HG02885 (cell line): ENCODE measurements around the gene MAGEA6.
"Not testable (repeated sequence)": the region's sequence is repeated elsewhere in the genome, so short reads cannot be mapped to it uniquely, and the experiment has no call there.

Experiments
- ATAC-seq: cut with Tn5 transposase; IDR thresholded peaks from one replicate; pipeline ENCODE4 v1.9.1; 2021; ENCODE audit warnings: mild to moderate bottlenecking; ENCODE audit not compliant: unreplicated experiment, poor library complexity

The MAGEA6 gene, protein sequence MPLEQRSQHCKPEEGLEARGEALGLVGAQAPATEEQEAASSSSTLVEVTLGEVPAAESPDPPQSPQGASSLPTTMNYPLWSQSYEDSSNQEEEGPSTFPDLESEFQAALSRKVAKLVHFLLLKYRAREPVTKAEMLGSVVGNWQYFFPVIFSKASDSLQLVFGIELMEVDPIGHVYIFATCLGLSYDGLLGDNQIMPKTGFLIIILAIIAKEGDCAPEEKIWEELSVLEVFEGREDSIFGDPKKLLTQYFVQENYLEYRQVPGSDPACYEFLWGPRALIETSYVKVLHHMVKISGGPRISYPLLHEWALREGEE

DNA sequence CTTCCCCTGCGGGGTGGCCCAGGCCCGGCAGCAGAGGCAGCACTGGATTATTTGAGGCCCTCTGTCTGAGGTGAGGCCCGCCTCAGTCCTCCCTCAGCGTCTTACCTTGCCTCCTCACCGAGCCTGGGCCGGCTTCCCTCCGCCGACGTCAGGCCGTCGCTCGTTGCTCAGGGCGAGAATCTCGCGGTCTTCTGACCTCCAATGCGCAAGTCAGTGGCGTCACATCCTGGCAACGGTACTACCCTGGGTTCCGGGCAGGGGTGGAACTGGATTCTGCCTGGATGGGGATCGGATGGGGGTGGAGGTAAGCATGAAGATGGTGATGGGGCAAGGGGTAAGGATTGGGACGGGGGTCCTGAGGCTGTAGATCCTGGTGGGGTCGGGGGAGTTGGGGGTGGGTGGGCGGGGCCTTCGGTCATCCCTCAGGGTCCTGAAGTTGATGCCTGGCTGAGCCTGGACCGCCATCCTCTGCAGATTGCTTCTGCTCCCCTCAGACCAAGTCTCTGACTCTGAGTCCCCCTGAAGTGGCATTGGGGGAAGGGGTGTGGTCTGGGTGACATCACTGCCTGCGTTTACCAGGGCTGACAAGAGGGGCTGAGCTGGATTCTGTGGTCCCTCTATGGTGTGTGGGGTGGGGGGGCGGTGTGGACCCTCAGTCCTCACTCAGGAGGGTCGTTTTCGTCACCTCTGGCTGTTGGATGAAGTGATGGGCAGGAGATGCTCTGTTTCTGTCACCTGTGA, at the start of gene MAGEA6:
Gene MAGEA6, minus strand, starts transcription at position 141 of the 741 bp plus-strand sequence. CDS start 2,039 bp downstream, outside the sequence.
- ATAC-seq = not testable (repeated sequence)

DNA sequence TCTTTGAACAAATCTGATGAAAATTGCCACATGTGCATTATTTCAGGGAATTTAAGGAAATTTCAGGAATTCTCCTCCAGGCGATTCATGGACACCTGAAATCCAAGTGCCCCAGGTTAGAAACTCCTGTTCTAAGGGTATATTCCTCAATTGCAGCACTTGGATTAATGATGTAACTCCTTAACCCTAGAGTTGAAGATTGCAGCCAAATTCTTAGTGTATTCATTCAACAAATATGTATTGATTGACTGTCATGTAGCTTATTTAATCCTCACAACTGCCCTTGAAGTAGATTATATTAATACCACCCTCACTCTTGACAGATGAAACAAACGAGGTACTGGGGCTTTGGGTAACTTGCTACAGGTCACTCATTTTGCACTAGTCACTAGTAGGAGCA, 49.8 kb upstream of the MAGEA6 start:
- no peak for ATAC-seq

DNA sequence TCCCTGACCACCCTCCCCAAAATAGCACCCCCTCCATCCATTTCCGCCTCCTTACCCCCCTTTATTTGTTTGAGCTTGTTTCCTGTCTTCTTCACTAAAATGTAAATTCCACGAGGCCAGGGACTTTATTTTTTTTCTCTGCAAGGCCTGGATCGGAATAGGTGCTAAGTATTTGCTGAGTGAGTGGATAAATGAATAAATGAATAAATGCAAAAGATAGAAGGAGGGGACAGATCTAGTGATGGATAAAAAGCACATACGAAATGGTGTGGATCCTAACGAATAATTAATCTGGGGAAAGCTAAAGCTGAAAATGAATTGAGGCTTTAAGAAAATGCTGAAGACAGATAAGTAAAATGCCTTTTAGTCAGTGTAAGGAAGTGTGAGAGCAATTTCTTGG, 48.9 kb upstream of the MAGEA6 start:
- ATAC-seq = no peak

DNA sequence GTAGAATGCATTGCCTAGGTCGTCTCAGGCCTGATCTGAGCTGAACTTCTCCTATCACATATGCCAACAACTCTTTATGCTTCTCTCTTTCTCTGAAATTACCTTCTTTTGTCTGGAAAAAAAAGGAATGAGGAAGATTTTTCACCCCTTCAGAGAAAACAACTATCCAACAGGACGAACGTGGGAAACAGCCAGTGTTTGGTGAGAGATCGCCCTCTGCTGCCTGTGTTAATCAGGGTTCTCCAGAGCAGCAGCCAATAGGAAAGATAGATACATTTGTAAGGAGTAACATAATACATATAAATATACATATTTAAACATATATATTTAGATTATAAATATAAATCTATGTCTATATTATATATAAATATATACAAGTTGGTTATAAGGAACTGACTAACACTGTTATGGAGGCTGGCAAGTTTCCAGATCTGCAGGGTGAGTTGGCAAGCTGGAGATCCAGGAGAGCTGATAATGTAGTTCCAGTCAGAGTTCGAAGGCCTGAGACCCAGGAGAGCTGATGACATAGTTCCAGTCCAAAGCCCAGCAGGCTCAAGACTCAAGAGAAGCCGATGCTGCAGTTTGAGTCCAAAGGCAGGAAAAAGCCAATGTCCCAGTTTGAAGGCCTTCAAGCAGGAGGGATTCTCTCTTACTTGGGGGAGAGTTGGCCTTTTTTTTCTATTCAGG, 47.7 kb upstream of the MAGEA6 start:
- no peak for ATAC-seq

DNA sequence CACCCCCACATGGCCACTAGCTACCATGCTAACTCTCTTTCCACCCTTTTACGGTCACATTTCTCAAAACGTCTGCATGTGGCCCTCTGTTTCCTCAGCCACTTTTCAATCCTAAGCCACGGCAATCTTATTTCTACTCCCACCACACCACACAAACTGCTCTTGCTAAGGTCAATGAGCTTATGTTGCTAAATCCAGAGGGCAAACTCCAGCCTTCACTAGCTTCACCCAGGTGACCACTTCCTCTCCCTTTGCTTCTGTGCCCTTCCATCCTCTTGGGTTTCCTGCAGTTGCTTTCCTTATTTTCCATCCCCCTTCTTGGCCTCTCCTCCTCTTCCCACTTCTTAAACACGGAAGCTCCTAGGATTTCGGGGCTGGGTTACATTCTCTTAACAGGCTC, 44.6 kb upstream of the MAGEA6 start:
- ATAC-seq = no peak

DNA sequence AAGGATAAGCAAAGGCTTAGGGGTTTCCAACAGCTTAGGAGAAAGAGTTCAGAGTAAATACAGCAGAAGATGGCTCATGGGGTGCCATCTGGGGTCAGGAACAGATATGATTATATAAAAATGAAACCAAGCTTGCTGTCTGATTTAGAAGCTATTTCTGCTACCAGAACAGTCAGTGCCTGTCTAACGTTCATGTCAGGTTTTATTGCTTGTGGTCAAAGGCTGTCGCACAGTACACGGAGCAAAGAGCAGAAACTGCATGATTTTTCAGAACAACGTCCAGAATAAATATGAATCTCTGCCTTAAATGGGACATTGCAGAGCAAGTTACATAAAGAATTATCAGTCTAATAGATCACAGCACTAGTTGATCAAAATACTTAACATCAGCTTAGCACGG, 43.7 kb upstream of the MAGEA6 start:
- ATAC-seq = no peak

DNA sequence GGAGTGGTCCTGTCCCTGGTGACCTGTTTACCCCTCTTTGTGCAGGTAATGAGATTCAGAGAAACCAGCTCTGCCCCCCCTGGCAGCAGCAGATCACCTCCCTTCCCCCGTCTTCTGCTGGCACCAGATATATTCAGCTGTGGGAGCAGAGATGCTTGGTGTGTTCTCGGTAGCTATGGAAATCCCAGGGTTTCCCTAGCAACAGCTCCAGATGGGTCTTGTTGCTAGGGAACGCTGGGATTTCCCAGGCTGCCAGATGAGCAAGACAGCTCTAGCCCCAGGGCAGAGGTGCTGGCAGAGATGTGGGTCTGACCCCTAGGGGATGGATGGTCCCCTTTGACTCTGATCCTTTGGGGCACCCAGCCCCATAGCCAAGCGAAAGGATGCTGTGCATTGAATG, 40.9 kb upstream of the MAGEA6 start:
- no peak for ATAC-seq

DNA sequence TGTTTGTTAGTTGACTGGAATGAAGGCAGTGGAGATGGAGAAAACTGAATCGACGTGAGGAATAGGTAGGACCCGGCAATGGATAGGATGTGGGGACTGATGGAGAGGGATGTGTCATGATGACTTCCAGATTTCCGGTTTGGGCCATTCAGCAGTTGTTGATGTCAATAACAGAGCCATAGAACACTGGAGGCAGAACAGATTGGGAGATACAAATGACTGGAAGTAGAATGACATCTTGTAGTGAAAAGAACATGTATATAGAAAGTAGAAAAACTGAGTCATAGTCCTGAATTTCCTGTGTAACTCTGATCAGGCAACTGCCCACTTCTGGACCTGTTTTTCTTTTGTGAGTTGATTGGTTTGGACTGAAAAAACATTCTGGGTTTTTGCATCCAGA, 36.5 kb upstream of the MAGEA6 start:
- no peak for ATAC-seq

DNA sequence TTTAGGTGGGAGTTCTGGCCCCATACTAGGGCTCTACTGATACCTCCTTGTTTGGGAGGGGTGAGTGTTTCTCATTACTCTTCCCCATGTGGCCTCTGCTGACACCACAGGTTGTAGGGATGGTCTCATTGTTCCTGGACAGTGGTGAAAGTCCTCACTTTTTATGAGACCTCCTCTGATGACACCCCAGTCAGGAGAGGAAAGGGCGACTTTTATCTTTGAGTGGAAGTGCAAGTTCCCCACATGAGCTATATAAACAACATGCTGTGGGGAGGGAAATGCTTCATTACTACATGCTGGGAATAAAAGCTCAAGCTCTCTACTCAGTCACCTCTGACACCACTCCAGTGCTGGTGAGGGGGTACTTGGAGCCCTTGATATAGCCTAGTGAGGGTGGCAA, 29.5 kb upstream of the MAGEA6 start:
- no peak for ATAC-seq

DNA sequence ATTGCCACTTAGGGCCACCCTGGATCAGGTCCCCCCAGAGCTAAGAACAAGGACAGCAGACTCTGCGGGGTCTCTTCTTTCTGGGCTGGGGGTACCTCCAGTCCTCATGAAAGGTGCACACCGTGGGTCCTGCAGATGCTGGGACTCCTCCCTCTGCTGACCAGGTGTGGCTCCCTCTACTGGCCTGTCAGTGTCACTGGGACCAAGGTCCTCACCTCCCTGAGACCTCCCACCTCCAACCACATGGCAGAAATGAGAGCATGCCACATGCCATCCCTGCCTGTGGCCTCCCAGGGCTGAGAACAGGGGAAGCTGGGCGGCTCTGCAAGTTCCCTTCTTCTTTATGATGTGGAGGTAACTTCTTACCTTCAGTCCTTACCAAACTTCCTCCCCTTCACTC, 17.6 kb upstream of the MAGEA6 start:
- ATAC-seq = peak; percentile 90

DNA sequence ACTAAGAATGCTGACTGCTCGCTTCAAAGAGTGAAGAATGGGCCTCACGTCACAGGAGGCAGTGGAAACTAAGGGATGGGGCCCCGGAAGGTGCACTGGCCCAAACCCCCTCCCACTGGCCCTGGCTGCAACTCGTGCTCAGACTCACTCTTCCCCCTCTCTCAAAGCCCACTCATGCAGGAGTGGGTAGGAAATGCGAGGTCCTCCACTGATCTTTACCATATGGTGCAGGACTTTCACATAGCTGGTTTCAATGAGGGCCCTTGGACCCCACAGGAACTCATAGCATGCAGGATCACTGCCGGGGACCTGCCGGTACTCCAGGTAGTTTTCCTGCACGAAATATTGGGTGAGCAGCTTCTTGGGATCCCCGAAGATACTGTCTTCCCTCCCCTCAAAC, 2.9 kb downstream of the MAGEA6 start:
- not testable (repeated sequence) for ATAC-seq

DNA sequence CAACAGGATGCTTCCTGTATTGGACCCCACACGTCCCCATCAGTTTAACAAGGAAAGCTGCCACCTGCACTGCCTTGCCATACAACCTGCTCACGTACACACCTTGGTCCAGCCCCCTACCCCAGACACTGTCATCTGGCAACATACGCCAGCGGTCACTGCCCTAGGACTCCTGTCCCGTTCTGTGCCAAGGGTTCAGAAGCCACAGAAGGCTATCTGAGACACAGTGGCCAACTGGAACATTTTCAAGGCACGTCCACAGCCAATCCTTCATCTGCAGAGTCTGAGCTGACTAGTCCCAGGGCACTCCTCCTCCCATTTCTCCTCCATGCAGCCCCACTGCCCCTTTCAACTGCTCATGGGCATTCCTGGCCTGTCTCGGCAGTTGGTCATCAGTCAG, 7.9 kb downstream of the MAGEA6 start:
- not testable (repeated sequence) for ATAC-seq

DNA sequence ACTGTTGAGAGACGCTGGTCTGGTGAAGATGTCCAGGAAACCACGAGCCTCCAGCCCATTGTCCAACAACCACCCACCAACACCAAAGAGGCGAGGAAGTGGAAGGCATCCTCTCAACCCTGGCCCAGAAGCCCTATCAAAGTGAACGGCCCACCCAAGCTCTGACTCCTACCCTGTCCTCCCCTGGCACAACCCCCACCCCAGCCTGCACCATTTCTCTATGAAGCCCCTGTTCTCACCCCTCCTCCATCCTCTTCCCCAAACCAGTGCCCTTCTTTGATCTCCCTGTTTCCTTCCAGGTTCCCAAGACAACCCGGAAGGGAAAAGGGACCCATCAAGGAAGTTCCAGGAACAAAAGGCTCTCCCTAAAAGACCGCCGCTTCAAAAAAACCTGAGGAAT, 9.9 kb downstream of the MAGEA6 start:
- ATAC-seq = not testable (repeated sequence)

DNA sequence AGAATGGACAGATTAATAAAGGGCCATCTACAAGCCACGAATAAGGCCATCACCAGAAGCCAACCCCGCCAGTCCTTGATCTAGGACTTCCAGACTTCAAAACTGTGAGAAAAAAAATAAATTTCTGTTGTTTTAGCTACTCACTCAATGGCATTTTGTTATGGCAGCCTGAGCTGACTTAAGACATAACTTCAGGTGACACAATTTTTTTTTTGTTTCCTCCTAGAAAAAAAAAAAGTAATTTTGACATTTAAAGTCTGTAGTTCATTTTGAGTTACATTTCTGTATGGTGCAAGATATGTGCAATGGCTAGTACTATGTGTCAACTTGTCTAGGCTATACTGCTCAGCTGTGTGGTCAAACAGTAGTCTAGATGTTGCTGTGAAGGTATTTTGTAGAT, 10.6 kb downstream of the MAGEA6 start, which contains the start of gene CSAG3:
Gene CSAG3, plus strand, starts transcription at position 301 of the 400 bp plus-strand sequence.
- not testable (repeated sequence) for ATAC-seq

DNA sequence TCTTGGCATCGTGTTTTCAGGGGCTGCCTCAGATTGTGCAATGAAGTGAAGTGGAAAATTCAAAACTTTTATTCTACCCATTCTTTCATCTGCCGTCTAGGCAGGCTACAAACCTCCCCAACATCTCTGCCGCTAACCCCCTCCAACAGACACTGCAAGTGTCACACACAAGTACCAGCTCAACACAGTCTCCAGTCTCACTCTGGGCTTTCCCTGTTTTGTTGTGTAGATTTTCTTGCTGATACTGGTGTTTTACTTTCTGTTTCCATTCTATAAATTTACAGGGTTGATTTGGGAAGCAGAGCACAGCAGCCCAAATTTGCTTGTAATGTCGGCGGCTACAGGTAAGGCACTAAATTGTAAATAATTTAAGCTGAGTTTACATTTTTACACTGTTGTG, 14.6 kb downstream of the MAGEA6 start:
- not testable (repeated sequence) for ATAC-seq

DNA sequence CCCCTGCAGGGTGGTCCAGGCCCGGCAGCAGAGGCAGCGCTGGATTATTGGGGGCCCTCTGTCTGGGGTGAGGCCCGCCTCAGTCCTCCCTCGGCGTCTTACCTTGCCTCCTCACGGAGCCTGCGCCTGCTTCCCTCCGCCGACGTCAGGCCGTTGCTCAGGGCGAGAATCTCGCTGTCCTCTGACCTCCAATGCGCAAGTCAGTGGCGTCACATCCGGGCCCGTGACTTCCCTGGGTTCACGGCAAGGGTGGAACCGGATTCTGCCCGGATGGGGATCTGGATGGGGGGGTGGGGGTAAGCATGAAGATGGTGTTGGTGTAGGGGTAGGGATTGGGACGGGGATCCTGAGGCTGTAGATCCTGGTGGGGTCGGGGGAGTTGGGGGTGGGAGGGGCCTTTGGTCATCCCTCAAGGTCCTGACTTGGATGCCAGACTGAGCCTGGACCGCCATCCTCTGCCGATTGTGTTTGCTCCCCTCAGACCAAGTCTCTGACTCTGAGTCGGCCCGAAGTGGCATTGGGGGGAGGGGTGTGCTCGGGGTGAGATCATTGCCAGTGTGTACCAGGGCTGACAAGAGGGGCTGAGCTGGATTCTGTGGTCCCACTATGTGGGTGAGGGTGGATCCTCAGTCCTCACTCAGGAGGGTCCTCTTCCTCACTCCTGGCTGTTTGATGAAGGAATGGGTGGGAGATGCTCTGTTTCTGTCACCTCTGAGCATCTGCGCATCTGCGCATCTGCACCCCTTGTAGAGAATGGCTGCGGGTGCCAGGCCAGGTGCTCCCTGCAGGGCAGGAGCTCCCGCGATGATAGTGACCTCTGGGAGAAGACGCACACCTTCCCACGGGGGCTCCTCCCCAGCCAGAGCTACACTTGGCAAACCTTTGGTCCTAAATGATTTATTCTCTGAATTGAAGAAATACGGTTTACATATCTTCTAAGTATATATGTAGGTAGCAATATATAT, 15.5 kb downstream of the MAGEA6 start, which contains the start of gene MAGEA2:
Gene MAGEA2, minus strand, starts transcription at position 157 of the 965 bp plus-strand sequence. CDS start 2,479 bp downstream, outside the sequence.
- not testable (repeated sequence) for ATAC-seq

DNA sequence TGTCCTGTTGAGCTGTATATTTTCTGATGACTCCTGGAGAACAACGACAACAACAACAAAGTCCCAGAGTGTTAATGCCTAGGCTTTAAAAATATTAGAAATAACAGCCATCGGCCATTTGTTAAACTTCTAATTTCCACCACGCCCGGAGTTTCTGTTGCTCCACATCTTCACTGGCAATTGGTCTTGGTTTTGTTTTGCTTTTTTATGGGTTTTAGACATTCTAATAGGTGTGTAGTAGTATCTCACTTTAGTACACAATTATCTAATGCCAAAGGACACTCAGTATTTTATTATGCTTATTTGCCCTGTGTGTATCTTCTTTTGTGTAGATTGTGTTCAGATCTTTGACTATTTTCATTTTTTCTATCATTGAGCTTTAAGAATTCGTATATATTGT, 30.9 kb downstream of the MAGEA6 start:
- ATAC-seq = no peak

DNA sequence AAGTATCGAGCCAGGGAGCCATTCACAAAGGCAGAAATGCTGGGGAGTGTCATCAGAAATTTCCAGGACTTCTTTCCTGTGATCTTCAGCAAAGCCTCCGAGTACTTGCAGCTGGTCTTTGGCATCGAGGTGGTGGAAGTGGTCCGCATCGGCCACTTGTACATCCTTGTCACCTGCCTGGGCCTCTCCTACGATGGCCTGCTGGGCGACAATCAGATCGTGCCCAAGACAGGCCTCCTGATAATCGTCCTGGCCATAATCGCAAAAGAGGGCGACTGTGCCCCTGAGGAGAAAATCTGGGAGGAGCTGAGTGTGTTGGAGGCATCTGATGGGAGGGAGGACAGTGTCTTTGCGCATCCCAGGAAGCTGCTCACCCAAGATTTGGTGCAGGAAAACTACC, 33.0 kb downstream of the MAGEA6 start:
- not testable (repeated sequence) for ATAC-seq

DNA sequence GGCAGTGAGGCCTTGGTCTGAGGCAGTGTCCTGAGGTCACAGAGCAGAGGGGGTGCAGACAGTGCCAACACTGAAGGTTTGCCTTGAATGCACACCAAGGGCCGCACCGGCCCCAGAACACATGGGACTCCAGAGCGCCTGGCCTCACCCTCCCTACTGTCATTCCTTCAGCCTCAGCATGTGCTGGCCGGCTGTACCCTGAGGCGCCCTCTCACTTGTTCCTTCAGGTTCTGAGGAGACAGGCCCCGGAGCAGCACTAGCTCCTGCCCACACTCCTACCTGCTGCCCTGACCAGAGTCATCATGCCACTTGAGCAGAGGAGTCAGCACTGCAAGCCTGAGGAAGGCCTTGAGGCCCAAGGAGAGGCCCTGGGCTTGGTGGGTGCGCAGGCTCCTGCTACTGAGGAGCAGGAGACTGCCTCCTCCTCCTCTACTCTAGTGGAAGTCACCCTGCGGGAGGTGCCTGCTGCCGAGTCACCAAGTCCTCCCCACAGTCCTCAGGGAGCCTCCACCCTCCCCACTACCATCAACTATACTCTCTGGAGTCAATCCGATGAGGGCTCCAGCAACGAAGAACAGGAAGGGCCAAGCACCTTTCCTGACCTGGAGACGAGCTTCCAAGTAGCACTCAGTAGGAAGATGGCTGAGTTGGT, 33.5 kb downstream of the MAGEA6 start:
- ATAC-seq = no peak
